Nephron (organoid): ENCODE measurements around the gene CHD9.
"Not testable (repeated sequence)": the region's sequence is repeated elsewhere in the genome, so short reads cannot be mapped to it uniquely, and the experiment has no call there.

Experiments used
- H3K27ac Mint-ChIP-seq, 3 experiments: 2 replicates each; pipeline ENCODE4 v1.8.0; 2020; ENCODE audit warnings: mixed read lengths in 3 of 3, mild to moderate bottlenecking in 2 of 3, moderate library complexity in 1 of 3
- H3K27me3 Mint-ChIP-seq: 2 replicates; pipeline ENCODE4 v1.8.0; 2021; ENCODE audit warnings: low read depth, mild to moderate bottlenecking, moderate library complexity, mixed read lengths
- H3K36me3 Mint-ChIP-seq: 2 replicates; pipeline ENCODE4 v1.8.0; 2020; ENCODE audit warnings: low read depth, mixed read lengths
- H3K4me1 Mint-ChIP-seq: 2 replicates; pipeline ENCODE4 v1.8.0; 2020; ENCODE audit warnings: mixed read lengths
- H3K4me3 Mint-ChIP-seq, 3 experiments: 2 replicates each; pipeline ENCODE4 v1.8.0; 2020; ENCODE audit warnings: mild to moderate bottlenecking in 3 of 3, mixed read lengths in 3 of 3, moderate library complexity in 2 of 3
- H3K9me3 Mint-ChIP-seq: 2 replicates; pipeline ENCODE4 v1.8.0; 2020; ENCODE audit warnings: mixed read lengths
- CTCF ChIP-seq, 3 experiments: fragments of 200-600 bp; sonication (generic); IDR thresholded peaks; one replicate each; pipeline ENCODE4 v1.5.0; 2021; ENCODE audit warnings: antibody characterized with exemption in 3 of 3; ENCODE audit not compliant: unreplicated experiment in 3 of 3

CHD9 gene

GRCh38 chr16:53036066-53036465 is 18.7 kb upstream of the CHD9 start:
- Mint-ChIP-seq H3K4me3 (no peak overlapping the region), H3K27ac (no peak overlapping the region), H3K4me1 (peaks cover 36% of the 10 kb centered on the region), H3K9me3 (peaks cover 8% of the 10 kb centered on the region), H3K27me3 (peaks cover 6% of the 10 kb centered on the region), H3K36me3 (no peaks in the 10 kb centered on the region)
- TF ChIP-seq CTCF (IDR thresholded peaks at IDR 0.05; ENCODE audit: unreplicated experiment in 3 of 3) = no peak

- not testable (repeated sequence) for H3K27me3 Mint-ChIP-seq, H3K9me3 Mint-ChIP-seq
- peak overlapping the region in 1 of 3 experiments; percentile 0 for H3K27ac Mint-ChIP-seq
Observed at GRCh38 chr16:53036711-53037110, 18.1 kb upstream of the CHD9 start.

GRCh38 chr16:53040788-53041187 is 14.0 kb upstream of the CHD9 start:
- H3K9me3 Mint-ChIP-seq = no peaks in the 10 kb centered on the region
- peak overlapping the region; percentile 89 to 100 (median 97) for H3K27ac Mint-ChIP-seq
- no peaks in the 10 kb centered on the region for H3K36me3 Mint-ChIP-seq
- H3K4me3 Mint-ChIP-seq = peak overlapping the region; percentile 4 to 29 (median 24)
- peaks cover 26% of the 10 kb centered on the region for H3K27me3 Mint-ChIP-seq
- peaks cover 66% of the 10 kb centered on the region for H3K4me1 Mint-ChIP-seq
- TF ChIP-seq CTCF (IDR thresholded peaks at IDR 0.05; ENCODE audit: unreplicated experiment in 3 of 3) = no peak

More at GRCh38 chr16:53036711-53037110, 18.1 kb upstream of the CHD9 start:
- H3K4me1 Mint-ChIP-seq = peaks cover 37% of the 10 kb centered on the region
- not testable (repeated sequence) for H3K36me3 Mint-ChIP-seq, H3K4me3 Mint-ChIP-seq

- Mint-ChIP-seq H3K27ac (peak overlapping the region; percentile 89 to 100 (median 97)), H3K36me3 (no peaks in the 10 kb centered on the region), H3K9me3 (peaks cover 3% of the 10 kb centered on the region), H3K27me3 (peaks cover 26% of the 10 kb centered on the region), H3K4me1 (peaks cover 69% of the 10 kb centered on the region), H3K4me3 (peak overlapping the region; percentile 65 to 83 (median 79))
- TF ChIP-seq CTCF (IDR thresholded peaks at IDR 0.05; ENCODE audit: unreplicated experiment in 3 of 3) = no peak
Observed at GRCh38 chr16:53041320-53042051, 13.3 kb upstream of the CHD9 start.

- Mint-ChIP-seq H3K27ac (peak overlapping the region; percentile 89 to 100 (median 97)), H3K4me3 (peak overlapping the region; percentile 65 to 83 (median 79)), H3K4me1 (peaks cover 66% of the 10 kb centered on the region), H3K36me3 (no peaks in the 10 kb centered on the region), H3K9me3 (peaks cover 3% of the 10 kb centered on the region), H3K27me3 (peaks cover 26% of the 10 kb centered on the region)
- TF ChIP-seq CTCF (IDR thresholded peaks at IDR 0.05; ENCODE audit: unreplicated experiment in 3 of 3) = no peak
Observed at GRCh38 chr16:53042235-53042701, 12.5 kb upstream of the CHD9 start.

GRCh38 chr16:53043428-53043831 is 11.4 kb upstream of the CHD9 start:
- H3K4me1 Mint-ChIP-seq = peaks cover 58% of the 10 kb centered on the region
- H3K36me3 Mint-ChIP-seq = no peaks in the 10 kb centered on the region
- peak overlapping the region; percentile 89 to 100 (median 97) for H3K27ac Mint-ChIP-seq
- peak overlapping the region; percentile 65 to 83 (median 79) for H3K4me3 Mint-ChIP-seq
- H3K27me3 Mint-ChIP-seq = peaks cover 30% of the 10 kb centered on the region
- peaks cover 4% of the 10 kb centered on the region for H3K9me3 Mint-ChIP-seq
- TF ChIP-seq CTCF (IDR thresholded peaks at IDR 0.05; ENCODE audit: unreplicated experiment in 3 of 3) = no peak
